SK-N-SH (cell line): Measurements from ENCODE around the gene NOD1.

Experiments
- EZH2phosphoT487 ChIP-seq: fragments of 200-600 bp; sonication (generic); IDR thresholded peaks from 2 replicates; pipeline ENCODE4 v1.6.1; 2017; ENCODE audit warnings: low read depth, mixed run types, mild to moderate bottlenecking, antibody characterized with exemption, moderate library complexity, borderline replicate concordance
- TCF12 ChIP-seq: IDR thresholded peaks from 2 replicates; pipeline ENCODE4 v1.4.0; 2012

DNA sequence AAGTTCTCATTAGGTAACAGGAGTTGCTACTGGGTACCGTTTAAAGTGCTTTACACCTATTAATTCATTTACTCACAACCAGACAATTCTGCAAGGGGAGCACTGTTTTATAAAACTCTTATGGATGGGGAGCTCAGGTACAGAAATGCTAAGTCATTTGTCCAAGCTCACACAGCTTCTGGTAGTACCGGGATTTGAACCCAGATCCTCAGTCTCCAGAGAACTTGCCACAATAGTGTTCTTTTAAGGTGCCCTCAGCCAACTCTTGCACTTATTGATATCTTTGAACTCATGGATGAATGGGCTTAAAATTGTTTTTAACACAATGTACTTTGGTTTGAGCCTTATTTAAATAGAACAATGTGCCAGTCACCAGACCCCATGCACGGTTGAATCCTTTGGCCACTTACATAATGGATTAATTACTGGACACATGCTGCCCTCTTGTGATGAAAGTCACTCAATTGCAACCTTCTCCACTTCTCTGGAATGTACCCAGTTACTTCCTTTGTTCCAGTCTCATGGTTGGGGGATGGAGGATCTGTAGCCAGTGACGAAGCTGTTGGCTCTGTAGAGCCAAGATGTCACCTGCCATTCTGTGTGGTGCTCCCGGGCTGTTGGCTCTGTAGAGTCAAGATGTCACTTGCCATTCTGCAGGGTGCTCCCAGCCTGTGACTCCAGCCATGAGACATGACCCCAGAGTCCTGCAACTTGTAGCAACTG lies 65.6 kb downstream of the NOD1 start:
- TF ChIP-seq TCF12 (no peak; the same call in 1 of the 2 replicates), EZH2phosphoT487 (no peak)
